Skin of body (tissue), 2 donors: ENCODE measurements around the gene ATAD3C. TPM values are rescaled to one million over a fixed set of nuclear protein-coding genes. Genes with fewer than 3 reads are reported as not detected.

ENCODE experiments used
- DNase-seq: peaks from one replicate; lab custom pipeline; 2025; lab: John Stamatoyannopoulos, UW
- total RNA-seq: library from RNA; depleted of rRNA; stranded (reverse); fragments of >200 nt; gene quantifications from one replicate; pipeline ENCODE4 v1.2.3, GENCODE V29; 2014

ATAD3C gene
- total RNA-seq, 1 donor from 2014 or later = 0.39 TPM

DNA sequence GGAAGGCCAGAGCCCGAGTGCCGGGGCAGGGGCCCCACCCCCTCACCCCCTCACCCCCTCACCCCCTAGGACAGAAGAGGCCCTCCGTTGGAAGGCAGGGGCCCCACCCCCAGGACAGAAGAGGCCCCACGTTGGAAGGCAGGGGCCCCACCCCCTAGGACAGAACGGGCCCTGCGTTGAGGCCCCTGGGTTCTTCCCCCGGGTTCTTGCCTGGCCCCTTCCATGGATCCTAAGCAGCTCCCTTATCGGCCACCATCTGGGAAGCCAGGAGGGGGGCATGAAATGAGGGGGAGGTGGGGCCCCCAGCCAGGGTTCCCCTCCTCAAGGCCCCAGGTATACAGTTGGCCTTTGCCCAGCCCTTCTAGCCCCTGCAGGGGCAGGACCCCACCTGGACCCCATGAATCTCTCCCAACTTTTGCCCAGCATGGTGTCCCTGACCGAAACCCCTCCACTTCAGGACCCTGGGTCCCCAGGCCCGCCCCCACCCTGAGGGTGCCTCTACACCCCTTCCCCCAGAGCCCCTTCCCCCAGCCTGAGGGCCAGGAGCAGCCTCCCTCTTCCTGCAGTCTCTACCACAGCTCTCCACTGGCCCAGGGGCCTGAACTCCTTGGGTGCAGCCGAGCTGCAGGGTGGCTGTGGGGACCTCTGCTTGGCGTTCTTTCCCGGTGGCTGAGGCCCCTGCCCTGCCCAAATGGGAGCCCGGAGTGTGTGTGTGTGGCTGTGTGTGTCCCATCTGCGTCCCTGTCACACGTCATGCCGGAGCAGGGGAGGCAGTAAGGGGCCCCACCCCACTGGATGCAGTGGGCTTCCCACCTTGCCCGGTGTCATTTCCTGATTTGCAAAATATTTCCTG, 18.3 kb upstream of the ATAD3C start:
- DNase-seq = no peak

DNA sequence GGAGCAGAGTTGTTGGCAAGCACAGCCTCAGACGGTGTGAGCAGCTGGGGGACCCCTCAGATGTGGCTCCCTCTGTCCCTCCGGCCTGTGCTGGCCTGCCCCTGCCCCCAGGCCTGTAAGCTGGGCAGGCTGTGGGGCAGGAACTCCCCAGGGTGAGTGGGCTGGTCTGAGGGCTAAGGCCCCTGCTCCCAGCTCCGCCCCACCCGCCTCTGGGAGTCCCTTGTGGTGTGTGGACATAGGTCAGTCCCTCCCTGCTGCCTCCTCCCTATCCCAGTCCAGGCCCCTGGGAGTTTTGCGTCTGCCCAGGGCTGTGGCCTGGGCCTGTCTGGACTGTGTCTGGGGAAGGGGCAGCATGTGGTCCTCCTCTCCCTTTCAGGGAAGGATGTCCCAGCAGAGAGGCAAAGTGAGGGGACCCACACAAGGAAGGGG, 17.6 kb upstream of the ATAD3C start:
- no peak for DNase-seq

DNA sequence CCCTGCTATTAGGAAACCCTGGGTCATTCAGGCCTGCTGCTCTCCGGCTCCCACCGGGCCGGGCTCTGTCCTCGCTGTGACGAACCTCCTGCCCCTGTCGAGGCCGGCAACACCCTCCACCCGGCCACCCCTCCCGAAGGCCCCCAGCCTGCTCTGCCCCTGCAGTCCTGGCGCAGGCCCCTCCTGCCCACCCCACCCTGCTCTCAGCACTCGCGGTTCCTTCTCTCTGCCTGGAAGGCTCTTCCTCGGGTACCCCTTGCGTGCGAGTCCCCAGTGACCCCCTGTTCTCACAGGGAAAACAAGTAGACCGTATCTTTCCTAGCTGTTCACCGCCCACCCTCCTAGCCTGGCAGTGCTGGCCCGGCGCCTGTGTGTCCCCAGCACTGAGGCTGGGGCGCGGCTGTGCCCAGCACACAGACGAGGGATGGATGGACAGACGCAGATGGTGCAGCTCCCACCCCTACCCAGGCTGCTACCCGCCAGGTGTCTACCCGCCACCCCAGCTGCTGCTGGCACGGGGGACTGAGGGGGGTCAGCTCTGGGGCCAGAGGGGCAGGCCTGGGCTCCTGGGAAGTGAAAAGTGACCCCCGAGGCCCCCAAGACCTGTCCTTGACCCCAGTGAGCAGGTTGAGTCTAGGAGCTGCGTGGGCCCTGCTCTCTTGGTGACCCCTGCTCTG, 17.1 kb upstream of the ATAD3C start:
- DNase-seq = peak; percentile 46

DNA sequence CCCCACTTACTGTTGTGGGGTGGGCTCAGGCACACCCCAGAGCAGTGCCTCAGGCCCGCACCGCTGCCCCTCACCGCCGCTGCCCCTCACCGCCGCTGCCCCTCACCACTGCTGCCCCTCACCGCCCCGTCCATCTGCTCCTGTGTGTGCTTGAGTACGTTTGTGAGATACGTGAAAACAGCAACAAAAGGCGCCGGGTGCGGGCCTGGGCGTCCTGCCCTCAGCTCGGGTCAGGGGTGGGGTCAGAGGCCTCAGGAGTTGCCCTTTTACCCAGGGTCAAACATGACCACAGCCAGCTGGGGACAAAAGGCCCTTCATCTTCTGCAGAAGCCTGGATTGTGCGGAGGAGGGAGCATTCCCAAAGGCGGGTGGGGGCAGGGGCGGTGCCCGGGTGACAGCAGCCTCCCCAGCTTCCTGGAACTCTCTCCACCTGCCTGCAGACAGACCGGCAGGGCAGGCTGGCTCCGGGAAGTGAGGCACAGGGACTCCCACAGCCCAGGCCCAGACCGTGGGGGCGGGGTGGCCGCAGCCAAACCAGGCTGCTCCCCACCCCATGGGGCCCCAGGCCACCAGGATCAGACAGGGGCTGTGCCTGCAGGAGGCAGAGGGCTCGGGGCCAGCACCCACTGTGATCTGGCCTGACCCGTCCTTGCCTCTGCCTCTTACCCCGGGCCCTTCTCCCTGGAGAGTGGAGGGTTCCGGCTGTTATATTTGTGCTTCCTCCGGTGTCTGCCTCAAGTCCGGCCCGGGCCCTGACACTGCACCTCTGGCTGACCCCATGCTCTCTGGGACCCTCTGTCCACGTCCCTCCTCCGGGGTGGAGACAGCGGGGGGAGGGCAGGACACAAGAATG, 16.3 kb upstream of the ATAD3C start:
- peak; percentile 41 for DNase-seq

DNA sequence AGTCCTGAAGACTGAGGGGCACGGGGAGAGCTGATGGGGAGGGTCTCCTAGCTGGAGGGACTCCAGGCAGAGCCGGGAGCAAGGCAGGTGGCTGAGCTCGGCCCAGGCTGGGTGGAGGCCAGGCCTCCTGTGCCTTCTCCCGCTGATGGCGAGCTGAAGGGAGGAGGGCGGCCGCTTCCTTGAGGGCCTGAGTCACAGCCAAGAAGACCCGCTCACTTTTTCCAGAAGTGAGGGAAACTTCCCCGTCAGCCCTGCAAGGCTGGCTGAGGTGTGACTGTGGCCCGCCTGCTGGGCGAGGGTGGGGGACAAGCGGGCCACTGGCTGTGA, 15.7 kb upstream of the ATAD3C start:
- DNase-seq = no peak

DNA sequence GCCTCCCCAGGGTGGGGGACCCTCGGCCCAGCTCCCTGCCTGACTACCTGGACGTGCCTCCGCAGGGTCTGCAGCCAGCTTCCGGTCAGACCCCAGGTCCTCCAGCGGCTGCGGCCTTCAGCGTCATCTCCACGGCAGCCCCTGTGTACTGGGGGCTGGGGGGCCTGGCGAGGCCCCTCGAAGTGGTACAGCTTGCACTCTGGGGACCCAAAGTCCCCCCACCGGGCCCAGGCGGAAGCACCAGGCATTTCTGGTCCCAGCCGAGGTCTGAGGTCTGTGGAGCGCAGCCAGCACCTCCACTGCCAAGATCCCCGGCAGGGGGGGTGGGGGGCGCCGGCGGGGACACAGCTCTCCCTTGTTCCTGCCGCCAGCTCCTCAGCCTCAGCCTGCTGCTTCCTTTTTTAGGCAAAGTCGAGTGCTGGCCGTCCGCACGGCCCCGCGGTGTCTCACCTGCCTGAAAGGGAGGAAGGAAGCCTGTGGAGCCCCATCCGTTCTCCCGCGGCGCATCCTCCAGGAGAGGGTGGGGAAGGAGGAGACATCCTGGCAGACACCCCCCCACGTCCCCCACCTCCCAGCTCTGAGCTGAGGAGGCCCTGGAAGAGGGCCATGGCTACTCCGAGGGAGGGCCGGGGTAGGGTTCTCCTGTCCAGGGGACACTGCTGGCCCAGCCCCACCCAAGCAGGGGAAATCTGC, 15.2 kb upstream of the ATAD3C start:
- DNase-seq = no peak

DNA sequence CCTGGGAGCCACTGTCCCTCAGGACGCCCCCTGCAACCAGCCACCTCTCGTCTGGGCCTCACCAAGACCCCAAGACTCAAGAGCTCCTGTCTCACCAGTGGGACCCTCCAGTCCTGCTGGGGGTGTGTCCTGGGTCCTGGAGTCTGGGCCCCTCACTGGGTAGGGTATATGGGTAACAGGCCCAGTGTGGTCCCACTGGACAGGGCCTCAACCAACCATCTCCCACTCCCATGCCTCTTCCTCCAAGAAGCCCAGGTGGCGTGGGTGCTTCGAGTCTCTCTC, 14.7 kb upstream of the ATAD3C start:
- no peak for DNase-seq

DNA sequence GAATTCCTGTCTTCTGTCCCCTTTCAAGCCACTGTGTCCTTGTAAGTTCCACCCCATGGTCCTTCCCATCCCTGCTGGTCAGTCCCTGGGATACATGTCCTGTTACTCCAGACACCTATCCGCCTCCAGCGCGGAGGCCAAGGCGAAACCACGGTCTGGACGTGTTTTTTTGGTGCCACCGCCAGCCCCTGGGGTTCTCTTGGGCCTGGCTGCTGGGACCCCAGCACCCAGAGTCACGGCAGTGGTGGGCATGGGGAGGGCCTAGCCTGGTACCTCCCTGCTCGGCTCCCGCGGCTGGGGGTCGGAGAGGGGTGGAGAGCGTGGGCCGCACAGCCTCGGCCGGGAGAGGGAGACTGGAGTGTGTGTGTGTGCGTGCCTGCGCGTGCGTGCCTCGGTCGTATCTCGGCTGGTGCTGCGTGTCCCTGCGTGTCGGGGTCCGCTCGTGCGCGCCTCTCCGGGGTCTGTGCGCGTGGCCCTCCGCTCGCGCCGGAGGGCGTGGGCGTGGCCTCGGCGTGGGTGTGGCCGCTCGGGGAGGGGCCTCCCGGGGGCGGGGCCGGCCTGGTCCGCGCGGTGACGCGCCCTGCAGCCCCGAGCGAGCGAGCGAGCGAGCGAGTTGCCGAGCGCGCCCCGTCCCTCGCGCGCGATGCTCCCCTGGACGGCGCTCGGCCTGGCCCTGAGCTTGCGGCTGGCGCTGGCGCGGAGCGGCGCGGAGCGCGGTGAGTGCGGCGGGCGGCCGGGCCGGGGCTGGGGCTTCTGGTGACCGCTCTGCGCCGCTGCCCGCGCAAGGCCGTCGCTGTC, 14.2 kb upstream of the ATAD3C start, which contains the start of gene VWA1:
Gene VWA1, plus strand, starts transcription at position 585 of the 798 bp plus-strand sequence. Its CDS starts 59 bp downstream, at position 644.
- DNase-seq = peak; percentile 32

DNA sequence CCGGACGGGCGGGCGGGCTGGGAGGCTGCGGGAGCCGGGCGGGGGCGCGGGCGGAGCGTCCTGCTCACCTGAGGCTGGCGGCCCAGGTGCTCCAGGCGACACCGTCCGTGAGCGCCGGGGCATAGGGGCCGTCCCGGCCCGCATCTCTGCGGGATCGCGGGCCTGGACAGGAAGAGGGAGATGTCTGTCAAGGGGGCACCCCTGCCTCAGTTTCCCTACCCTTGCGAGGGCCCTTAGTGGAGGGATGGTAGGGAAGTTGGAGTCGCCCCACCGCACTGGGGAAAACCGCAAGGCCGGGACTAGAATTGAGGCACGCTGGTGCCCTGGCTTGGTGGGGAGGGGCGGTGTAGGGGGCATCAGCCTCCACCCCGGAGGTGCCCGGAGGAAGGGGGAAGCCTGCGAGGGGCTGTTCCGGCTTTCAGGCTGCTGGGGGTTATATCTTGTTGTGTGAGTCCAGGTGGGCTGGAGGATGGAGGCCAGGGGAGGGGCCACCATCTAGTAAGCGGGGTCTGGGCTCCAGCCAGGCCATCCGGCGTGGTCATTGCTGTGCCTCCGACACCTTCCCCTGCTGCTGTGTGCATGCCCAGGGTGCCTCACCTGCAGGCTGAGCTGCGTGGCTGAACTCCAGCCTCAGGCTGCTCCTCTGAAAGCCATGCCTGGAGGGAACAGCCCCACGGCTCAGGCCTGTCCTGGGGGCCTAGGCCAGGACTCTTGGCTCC, 13.4 kb upstream of the ATAD3C start:
- DNase-seq = no peak

DNA sequence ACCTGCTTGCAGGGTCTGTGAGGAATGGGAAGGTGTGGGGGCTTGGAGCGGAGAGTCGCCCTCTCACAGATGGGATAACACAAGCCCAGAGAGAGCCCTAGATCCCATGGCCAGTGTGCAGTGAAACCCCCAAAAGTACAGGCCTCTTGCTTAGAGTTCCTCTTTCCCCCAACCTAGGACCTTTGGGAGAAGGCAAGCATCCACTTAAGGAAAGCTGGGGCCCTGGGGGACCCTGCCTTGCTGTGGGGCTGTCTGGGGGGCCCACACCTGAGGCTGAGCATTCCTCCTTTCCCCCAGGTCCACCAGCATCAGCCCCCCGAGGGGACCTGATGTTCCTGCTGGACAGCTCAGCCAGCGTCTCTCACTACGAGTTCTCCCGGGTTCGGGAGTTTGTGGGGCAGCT, 12.9 kb upstream of the ATAD3C start:
- DNase-seq = no peak

DNA sequence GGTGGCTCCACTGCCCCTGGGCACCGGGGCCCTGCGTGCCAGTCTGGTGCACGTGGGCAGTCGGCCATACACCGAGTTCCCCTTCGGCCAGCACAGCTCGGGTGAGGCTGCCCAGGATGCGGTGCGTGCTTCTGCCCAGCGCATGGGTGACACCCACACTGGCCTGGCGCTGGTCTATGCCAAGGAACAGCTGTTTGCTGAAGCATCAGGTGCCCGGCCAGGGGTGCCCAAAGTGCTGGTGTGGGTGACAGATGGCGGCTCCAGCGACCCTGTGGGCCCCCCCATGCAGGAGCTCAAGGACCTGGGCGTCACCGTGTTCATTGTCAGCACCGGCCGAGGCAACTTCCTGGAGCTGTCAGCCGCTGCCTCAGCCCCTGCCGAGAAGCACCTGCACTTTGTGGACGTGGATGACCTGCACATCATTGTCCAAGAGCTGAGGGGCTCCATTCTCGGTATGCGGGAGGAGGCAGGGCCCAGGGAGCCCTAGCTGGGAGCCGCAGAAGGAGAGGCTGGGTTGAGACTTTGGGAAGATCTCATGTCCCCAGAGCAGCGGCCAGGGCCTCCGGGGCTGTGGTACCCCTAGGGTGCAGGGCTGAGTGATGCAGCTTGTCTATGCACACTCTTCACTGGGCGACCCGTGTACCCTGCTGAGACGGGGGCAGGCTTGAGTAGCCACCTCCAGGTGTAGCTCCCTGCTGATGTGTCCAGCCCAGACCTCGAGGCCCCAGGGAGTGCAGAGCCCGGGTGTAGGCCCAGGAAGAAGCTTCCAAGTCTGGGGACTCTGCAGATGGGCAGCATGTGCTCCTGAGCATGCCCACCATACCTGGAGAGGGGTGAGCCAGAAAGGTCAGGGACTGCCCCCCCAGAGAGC, 12.2 kb upstream of the ATAD3C start:
- no peak for DNase-seq

DNA sequence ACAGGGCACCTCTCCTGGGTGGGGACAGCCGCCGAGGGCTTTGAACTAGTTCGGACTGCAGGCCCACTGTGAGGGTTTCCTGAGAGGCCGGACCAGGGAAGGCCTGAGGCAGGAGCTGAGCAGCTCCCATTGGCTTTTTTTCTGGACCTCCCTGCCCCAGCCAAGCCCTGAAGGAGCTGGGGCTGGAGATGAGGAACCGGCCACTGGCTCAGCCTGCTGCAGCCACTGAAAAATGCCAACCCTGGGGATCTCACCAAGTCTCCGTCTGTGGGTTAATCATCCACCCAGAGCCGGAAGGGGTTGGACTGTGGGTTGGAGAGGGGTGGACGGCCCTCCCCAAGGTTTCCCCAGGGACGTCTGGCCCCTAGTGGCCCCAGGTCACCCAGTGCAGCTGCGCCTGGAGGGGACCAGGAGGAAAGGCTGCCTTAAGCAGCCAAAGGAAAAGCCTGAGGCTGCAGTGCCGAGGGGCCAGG, 11.5 kb upstream of the ATAD3C start:
- no peak for DNase-seq

DNA sequence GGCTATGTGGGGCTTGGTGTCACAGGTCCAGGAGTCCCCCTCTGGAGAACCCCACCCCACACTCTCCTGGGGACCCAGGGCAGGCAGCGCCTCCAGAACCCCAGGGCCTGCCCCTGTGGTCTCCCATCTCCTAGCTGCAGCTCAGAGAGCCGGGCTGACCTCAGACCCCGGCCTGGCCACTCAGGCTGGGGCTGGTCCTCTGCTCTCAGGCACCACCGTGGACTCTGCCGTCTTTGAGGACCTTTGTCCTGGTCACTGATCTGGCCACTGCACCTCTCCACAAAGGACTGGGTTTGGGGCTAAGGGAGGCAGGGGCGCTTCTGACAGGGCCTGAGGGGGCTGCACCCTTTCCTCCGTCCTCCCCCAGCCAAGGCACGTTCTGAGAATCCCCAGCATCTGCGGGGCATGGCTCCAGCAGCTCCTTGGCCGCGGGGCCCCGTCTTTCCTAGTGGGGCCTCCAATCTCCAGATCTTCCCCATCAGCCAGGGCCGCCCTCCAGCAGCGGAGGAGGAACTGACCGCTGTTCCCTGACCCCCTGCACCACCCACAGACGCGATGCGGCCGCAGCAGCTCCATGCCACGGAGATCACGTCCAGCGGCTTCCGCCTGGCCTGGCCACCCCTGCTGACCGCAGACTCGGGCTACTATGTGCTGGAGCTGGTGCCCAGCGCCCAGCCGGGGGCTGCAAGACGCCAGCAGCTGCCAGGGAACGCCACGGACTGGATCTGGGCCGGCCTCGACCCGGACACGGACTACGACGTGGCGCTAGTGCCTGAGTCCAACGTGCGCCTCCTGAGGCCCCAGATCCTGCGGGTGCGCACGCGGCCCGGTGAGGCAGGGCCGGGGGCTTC, 10.7 kb upstream of the ATAD3C start:
- no peak for DNase-seq

DNA sequence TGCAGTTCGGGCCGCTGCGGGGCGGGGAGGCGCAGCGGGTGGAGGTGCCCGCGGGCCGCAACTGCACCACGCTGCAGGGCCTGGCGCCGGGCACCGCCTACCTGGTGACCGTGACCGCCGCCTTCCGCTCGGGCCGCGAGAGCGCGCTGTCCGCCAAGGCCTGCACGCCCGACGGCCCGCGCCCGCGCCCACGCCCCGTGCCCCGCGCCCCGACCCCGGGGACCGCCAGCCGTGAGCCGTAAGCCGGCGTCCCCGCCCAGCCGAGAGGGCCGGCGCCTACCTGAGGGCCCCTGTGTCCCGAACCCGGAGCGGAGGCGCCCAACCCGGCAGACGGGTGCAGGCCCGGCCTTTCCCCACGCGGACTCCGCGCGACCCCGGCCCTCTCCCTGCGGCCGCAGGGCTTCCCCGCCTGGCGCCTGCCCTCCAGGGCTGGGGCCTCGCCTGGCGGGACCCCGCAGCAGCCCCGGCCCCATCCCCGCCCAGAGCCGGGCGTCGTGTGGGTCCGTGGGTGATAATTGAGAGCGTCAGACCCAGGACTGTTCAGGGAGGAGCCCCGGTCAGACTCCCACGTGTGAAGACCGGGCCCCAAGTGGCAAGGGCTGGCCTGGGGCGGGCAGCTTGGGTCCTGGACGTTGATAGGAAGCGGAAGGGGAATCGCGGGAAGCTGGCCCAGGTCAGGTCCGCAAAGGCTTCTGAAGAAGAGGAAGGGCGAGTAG, 9.8 kb upstream of the ATAD3C start:
- DNase-seq = no peak

DNA sequence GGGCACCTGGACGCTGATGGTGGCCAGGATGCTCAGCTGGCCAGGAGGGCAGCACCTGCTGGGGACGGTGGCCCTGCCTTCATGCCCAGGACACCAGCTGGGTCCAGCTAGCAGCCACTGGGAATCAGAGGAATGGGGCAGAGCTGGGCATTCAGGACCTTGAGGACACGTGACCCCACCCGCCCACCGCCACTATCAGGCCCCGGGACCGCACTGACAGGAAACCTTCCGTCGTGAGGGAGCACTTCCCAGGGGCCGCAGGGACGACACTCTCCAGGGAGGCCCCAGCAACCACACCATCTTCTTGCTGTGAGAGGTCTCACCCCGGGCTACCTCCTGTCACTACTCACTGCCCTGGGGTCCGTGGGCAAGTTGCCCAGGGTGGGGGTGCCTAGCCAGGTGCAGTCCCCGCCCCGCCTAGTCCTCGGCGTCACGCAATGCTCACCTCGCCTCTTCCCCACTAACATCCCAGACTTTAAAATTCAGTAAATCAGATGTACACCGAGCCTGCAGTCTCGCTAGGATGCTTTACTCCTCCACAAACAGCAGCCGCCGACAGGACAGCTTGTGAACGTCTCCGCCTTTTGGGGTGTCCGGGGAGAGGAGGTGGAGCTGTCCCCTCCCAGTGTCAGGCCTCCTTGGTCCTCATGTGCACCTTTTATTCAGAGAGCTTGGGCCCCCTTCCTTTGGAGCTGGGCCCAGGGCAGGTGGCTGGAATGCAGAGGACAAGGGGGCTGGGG, 9.1 kb upstream of the ATAD3C start:
- no peak for DNase-seq

DNA sequence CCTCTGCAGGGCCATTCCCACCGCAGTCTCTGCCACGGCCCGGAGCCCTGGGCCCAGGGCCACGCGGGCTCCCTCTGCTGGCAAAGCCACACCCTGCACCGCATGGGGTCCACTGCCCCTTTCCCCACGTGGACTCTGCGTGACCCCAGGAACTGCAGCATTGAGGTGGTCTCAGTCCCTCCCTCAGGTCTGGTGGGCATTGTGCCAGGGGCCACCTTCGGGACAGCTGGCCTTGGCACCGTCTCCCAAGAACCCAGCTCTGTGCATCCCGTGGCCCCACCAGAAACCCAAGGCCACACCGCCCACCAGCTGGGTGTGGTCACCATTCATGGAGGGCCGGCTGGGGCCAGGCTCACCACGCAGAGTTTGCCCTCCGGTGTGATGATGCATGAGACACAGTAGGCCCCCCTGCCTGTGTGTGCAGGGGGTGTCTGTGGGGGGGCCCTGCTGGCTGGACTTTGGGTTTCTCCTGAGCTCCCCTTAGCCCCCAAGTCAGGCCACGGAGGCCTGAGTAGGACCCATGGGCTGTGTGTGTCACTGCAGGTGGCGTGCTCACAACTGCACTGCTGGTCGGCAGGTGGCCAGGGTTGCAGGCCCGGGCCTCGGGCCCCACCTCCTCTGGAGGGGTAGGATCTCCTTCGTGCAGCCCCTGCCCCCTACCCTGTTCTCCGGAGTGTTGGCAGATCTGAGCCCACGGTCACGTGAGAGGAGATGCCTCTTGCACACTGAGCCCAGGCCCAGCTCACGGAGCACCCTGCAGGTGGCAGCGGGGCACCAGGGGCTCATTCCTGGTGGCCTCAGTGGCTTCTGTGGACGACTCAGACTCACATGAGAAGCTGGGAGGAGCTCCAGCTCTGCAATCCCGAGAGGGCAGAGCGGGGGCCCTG, 8.2 kb upstream of the ATAD3C start:
- no peak for DNase-seq
